ENCODE measurements around the gene TULP3.
A peak's percentile ranks its signal among the peaks of the same experiment; 100 is the strongest.

Gene TULP3

GRCh38 chr12:2936301-2936700 lies 45.6 kb downstream of the TULP3 start:
- no peak for DNase-seq

DNA sequence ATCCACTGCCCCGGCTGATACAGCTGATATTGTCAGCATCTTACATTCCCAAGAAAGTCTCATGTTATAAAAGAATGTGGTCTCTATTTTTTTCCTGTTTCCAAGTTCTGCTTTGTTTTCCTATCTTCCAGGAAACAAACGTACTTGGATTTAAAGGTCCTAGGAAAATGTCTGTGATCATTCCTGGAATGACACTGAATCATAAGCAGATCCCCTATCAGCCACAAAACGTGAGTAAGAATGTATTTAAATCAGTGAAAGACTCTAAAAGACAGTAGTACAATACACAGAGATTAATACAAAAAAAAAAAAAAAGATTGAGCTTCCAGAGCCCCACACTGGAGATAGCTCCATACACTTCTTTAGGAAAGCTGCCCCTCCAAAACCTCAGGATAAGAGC lies 46.8 kb downstream of the TULP3 start:
- no peak for DNase-seq

GRCh38 chr12:2939191-2939590 lies 48.5 kb downstream of the TULP3 start:
- no peak for DNase-seq

GRCh38 chr12:2940564-2940963 lies 49.9 kb downstream of the TULP3 start:
- no peak for DNase-seq

DNA sequence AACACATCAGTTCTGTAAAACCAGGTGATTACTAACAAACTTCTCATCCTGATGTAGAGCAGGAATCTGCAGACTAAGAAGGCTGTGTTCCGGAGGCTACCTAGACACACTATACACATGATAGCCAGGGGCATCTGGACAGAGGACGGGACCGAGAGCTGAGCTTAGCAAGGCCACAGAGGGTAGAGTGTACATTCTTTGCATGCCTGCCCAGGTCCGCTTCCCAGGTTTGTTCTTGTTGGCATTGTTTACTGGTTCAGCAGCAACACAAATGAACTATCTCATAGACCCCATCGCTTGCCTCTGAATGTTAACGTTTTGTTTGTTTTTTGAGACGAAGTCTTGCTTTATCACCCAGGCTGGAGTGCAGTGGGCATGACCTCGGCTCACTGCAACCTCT lies 50.8 kb downstream of the TULP3 start:
- no peak for DNase-seq

DNA sequence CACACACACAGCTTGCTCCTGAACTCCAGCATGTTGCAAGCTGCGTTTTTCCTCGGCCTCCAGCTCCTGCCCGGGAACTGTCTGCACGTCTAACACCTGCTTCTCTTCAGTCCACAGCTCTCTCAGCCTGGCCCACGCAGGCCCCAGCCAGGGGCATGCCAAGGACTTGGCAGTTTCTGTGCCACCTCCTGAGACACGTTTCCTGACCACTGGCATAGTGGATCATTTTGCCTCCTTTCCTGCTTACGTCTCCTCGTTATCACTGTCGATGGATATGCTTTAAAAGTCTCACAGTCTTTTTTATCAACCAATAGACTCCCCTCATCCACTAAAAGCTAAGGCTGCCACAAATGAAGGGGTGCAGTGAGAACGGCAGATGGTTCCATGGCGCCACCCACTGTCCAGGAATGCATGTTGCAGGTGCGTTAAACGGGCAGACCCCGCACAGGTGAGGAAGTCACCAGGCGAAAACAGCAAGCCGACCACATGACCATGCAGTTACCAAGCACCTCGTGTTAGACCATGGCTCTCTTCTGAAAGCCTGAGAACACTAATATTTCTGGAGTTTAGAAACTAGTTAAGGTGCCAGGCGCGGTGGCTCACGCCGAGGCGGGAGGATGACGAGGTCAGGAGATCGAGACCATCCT lies 53.8 kb downstream of the TULP3 start:
- DNase-seq, result no peak

- DNase-seq, result no peak
Measured at GRCh38 chr12:2949411-2949810, 58.7 kb downstream of the TULP3 start.

DNA sequence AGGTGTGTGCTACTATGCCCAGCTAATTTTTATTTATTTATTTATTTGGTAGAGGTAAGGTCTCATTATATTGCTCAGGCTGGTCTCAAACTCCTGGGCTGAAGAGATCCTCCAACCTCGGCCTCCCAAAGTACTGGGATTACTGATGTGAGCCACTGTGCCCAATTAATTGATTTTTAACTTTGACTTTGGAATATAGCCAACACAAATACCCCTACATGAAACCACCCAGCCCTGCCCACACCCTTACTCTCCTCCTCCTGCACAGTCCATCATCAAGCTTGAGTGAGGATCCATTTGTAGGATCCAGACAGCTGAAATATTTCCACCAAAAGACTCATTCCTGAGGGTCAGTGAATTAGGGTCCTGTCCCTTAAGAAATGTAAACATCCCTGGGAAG lies 65.2 kb downstream of the TULP3 start:
- DNase-seq, result no peak

DNA sequence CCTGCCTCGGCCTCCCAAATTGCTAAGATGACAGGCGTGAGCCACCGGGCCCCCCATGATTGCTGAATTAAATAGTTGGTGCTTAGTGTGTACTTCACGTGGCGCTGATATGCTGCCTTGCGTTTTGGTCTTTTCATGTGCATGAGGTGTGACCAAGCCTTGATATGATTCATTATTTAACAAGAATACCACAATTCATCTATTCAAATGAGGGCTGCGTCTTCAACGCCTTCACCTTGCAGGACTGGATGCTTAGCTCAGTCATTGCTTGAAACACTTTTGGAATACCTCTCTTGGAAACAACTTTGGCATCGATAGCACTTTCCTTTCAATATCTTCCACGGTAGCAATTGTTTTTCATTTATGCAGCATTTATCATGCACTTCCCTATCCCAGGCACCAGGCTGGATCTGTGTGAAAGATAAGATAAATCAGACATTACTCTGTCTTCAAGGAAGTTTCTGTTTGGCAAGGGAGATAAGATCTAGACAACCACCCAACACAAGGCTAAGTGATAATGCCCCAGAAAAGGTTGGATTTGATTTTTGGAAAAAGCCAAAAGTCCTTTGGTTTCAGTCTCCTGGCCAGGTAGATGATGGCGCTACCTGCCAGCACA lies 67.2 kb downstream of the TULP3 start:
- DNase-seq, result no peak

GRCh38 chr12:2958432-2959191 lies 67.9 kb downstream of the TULP3 start:
- peak; percentile 38 for DNase-seq

DNA sequence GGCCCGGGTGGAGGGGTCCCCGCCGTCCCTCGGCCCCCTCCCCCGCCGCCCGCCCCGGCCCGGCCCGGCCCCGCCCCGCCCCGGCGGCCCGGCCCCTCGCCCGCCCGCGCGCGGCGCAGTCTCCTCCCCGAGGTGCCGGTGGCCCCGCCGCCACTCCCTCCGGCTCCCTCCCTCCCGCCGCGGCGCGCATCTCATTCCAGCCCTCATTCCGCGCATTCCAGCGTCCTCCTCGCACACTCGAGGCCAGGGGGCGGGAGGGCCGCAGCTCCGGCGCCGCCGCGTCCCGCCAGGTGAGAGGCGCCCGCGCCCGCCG lies 68.5 kb downstream of the TULP3 start, which contains the start of gene TEAD4:
TEAD4 (plus strand) TSS at position 206 of the 313 bp plus-strand sequence.
- DNase-seq, result peak; percentile 44

DNA sequence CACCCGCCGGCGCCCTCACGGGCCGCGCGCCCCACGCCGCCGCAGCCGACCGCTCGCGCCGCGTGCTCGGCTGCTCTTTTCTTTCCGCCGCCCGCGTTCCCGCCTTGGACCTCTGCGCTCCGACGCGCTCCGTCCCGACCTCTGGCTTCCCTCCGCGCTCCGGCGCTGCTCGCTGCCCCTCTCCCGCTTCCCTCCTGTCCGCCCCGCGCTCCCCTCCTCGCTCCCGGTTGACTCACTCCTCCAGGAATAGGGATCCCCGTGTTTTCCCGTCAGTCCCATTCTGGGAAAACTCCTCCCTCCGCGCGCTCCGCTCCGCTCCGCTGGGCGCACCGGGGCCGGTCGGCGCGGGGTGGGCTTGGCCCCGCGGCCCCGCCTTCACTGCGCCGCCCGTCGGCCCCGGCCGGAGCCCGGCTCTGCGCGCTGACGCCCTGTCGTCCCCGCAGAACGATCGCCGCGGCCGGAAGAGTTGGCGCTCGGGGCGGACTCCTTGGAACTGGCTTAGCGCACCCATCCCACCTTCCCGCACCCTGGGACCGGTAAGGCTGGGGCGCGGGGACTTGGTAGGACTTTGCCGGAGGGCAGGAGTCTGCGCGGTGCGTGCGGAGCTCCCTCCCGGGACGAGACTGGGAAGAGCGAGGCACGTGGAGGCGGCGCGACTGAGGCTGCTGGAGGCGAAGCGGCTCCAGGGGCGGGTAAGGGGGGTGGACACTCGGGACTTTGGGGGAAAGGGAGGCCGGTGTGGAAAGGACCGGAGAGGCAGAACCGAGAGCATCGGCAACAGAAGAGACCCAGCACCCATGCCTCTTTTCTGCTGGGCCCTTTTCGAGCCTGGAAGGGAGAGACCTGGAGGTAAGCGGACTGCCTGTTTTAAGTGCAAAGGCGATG lies 69.1 kb downstream of the TULP3 start:
- no peak for DNase-seq

GRCh38 chr12:2960390-2960956 lies 69.8 kb downstream of the TULP3 start:
- no peak for DNase-seq

DNA sequence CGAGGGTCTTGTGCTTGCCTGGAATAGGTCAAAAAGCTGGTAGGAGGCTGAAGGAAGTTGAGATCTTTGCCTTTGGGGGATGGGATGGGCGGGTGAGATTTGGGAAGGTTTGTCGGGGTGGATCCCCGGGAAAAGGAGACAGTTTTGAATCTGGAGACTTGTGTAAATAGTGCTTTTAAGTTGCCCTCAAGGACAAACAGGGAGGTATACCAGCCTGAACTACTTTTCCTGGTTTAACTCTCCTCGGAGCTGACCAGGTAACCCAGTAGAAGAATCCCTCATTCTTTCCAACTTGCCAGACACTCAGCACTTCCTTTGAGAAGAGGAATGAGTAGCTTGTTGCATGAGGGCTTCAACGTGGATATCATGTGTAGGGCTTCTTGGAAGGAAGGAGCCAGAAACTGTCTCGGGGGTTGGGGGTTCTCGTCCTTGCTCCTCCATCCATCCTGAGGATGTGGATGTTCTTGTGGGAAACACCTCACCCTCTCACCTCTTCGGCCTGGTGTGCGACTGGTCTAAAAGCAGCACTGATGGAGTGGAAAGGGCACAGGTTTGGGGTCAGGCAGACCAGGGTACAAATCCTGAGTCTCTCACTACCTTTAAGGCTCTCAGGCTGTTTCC lies 70.4 kb downstream of the TULP3 start:
- no peak for DNase-seq

DNA sequence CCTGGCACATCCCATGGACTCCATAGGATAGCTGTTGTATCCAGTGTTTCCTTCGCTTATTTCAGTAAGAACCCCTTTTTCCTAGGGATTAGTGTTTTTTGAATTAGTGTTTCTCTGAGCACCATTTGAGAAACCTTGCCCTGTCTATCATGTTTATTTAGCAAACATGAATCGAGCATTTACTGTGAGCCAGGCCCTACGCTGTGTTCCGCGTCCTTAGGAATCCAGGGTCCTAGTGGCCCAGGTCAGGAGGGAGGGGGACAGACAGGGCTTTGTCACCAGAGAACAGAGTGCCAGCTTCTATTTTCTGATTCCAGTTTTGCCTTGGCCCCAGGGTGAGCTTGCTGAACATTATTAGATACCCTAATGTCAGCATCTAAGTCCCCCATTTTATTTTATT lies 71.0 kb downstream of the TULP3 start:
- DNase-seq, result no peak

DNA sequence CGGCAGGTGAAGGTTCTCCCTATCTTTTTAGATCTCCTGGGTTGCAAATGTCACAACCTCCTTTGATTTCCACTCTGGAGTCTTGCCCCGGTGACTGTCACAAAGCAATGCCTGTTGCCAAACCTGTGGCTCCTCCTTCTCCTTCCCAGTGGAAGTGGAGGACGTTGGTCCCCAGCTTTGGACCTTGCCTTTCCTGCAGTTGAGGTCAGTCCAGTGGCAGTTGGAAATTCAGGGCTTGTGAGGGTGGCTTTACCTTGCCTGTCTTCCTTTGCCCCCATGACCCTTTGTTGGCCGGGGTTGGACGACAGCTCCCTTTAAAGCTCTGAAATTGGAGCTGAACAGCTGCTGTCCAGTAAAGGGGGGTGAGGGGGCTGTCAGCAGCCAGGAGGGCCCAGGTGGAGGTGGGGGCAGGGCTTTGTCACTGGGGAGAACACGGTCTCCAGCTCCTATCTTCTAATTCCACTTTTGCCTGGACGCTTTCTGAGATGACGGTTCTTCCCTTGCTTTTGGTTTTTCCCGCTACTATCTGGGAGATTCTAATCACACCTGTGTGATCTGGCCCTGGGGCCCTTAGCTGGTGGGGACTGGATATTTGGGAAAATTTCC lies 72.6 kb downstream of the TULP3 start:
- DNase-seq, result no peak

- no peak for DNase-seq
Measured at GRCh38 chr12:2963760-2964292, 73.1 kb downstream of the TULP3 start.

- no peak for DNase-seq
Measured at GRCh38 chr12:2967651-2968050, 77.0 kb downstream of the TULP3 start.

DNA sequence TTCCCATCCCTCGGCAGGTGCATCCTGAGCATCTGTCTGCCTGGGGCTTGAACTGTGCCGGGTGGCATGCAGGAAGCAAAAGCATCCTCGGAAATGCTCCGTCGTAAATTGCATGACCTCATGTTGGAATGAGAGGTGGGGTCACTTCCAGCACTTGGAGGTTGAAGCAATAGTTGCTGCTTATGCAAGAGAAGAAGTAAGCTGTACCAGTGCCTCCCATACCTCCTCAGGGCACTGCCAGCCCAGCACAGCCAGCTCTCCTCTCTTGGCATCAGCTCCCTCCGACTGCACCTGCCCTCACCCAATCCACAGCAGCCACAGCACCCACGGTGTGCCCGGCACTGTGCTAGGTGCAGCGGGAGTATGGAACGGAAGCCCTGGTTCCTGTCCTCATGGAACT lies 80.1 kb downstream of the TULP3 start:
- DNase-seq, result no peak

- DNase-seq, result no peak
Measured at GRCh38 chr12:2973566-2973965, 82.9 kb downstream of the TULP3 start.

DNA sequence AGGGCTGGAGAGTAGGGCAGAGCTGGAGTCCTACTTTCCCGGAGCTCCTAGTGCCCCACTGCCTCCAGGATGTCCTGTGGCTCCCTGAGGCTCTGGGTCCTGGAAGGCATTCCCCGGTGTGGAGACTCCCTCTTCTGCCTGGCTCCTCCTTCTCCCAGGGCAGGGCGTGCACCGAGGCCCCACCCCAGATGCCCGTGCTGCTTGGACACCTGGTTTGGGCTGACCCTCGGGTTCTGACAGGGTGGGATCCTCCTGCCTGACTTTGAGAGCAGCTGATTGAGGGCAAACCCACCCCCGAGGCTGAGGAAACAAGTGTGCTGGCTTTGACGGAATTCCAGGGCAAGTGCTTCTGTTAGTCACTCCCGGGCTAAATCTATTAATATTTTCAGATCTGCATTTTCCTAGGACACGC lies 83.9 kb downstream of the TULP3 start:
- no peak for DNase-seq

DNA sequence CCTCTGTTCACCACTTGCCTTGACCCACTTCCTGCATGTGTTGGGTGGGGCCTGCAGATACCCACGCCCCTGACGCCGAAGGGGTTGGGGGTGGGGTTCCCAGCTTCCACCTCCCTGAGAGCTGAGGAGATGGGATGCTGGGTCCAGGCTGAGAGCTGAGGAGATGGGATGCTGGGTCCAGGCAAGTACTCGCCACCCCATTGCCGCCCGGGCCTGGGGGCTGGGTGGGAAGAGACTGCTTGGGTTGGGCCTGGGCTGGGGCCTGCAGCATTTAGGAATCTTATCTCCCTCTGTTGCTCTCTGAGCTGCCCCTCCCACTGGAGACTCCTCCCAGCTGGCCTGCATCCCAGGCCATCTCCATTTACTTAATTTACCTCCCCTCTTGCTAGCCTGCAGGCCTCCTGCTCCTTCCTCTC lies 85.9 kb downstream of the TULP3 start:
- no peak for DNase-seq

All from GOT3 (cell line).